IPS-15b (cell line): ENCODE results near the gene PTRH1.

Source experiments
- H3K27me3 ChIP-seq: one replicate; pipeline ENCODE4 v1.6.1; 2013; ENCODE audit warnings: low read length; ENCODE audit not compliant: control insufficient read depth, insufficient read depth
- H3K36me3 ChIP-seq: one replicate; pipeline ENCODE4 v1.6.1; 2013; ENCODE audit warnings: low read length; ENCODE audit not compliant: control insufficient read depth, insufficient read depth
- H3K4me1 ChIP-seq: one replicate; pipeline ENCODE4 v1.6.1; 2013; ENCODE audit warnings: mild to moderate bottlenecking, low read length; ENCODE audit not compliant: control insufficient read depth, insufficient read depth
- H3K4me3 ChIP-seq: one replicate; pipeline ENCODE4 v1.5.1; 2013; ENCODE audit warnings: low read depth, low read length
- H3K9ac ChIP-seq: one replicate; pipeline ENCODE4 v1.6.1; 2013; ENCODE audit warnings: low read depth, mild to moderate bottlenecking, low read length
- H3K9me3 ChIP-seq: one replicate; pipeline ENCODE4 v1.6.1; 2013; ENCODE audit warnings: mild to moderate bottlenecking, low read length; ENCODE audit not compliant: control insufficient read depth, insufficient read depth

PTRH1 gene

GRCh38 chr9:127700140-127700539 lies 15.3 kb downstream of the PTRH1 start:
- H3K4me3 ChIP-seq, result no peak overlapping the region
- no peak overlapping the region for H3K9ac ChIP-seq
- H3K4me1 ChIP-seq, result peaks cover 2% of the 10 kb centered on the region
- no peaks in the 10 kb centered on the region for H3K36me3 ChIP-seq
- no peaks in the 10 kb centered on the region for H3K27me3 ChIP-seq
- no peaks in the 10 kb centered on the region for H3K9me3 ChIP-seq

DNA sequence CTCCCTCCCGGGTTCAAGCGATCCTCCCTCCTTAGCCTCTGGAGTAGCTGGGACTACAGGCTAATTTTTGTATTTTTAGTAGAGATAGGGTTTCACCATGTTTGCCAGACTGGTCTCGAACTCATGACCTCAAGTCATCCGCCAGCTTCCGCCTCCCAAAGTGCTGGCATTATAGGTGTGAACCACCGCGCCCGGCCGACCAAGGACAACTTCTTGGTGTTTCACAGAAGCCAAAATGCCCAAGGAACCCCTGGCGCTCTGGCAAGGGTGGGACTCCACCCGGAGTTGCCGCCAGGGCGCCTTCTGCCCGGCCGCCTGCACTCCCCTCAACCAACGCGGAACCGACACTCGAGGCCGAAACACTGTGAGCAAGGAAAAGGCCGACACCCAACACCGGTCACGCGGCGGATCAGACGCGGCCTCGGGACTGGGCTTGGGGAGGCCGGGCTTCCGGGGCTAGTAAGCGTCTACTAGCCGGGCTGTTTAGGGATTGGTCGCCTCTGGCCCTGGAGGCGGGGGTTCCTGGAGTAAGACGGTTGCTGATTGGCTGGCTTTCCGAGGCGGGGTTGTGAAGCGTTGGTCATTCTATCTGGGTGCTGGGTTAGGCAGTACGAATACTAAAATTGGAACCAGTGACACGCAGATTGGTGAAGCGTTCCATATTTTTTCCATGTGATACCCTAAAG lies 16.3 kb downstream of the PTRH1 start:
- Histone ChIP-seq H3K36me3 (no peaks in the 10 kb centered on the region), H3K9me3 (no peaks in the 10 kb centered on the region), H3K4me3 (peak overlapping the region; percentile 52), H3K4me1 (peaks cover 2% of the 10 kb centered on the region), H3K27me3 (no peaks in the 10 kb centered on the region), H3K9ac (peak overlapping the region; percentile 70)

DNA sequence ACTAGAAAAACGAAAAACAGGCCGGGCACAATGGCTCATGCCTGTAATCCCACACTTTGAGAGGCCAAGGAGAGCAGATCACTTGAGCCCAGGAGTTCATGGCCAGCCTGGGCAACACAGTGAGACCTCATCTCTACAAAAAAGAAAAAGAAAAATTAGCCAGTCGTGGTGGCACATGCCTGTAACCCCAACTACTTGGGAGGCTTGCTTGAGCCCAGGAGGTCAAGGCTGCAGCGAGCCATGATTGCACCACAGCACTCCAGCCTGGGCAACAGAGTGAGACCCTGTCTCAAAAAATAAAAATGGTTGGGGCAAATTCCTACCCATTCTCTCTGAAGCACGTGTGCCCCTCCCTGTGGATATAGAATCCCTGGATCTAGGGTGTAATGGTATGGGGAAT lies 17.1 kb downstream of the PTRH1 start:
- H3K36me3 ChIP-seq, result no peaks in the 10 kb centered on the region
- H3K4me3 ChIP-seq, result no peak overlapping the region
- no peaks in the 10 kb centered on the region for H3K9me3 ChIP-seq
- H3K27me3 ChIP-seq, result no peaks in the 10 kb centered on the region
- H3K9ac ChIP-seq, result no peak overlapping the region
- peaks cover 2% of the 10 kb centered on the region for H3K4me1 ChIP-seq

DNA sequence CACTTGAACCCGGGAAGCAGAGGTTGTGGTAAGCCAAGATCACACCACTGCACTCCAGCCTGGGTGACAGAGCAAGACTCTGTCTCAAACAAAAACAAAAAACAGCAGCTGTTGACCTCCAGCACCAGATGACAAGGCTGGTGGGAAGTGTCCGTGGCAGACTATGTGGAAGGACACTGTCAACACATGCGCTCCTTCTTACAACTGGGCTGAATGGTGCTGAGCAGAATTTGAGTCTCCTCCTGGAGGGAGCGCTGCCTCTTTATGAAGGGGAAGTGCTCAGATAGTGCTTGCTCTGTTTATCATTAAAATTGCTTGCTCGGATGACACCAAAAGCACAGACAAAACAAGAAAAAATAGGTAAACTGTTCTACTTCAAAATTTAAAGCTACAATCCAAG lies 17.9 kb downstream of the PTRH1 start:
- Histone ChIP-seq H3K4me3 (no peak overlapping the region), H3K9ac (no peak overlapping the region), H3K9me3 (no peaks in the 10 kb centered on the region), H3K27me3 (no peaks in the 10 kb centered on the region), H3K4me1 (peaks cover 2% of the 10 kb centered on the region), H3K36me3 (no peaks in the 10 kb centered on the region)

- Histone ChIP-seq H3K4me3 (no peak overlapping the region), H3K36me3 (no peaks in the 10 kb centered on the region), H3K9ac (no peak overlapping the region), H3K4me1 (peaks cover 2% of the 10 kb centered on the region), H3K9me3 (no peaks in the 10 kb centered on the region), H3K27me3 (no peaks in the 10 kb centered on the region)
Observed at GRCh38 chr9:127694890-127695720, 20.4 kb downstream of the PTRH1 start.

GRCh38 chr9:127693697-127694096 lies 21.8 kb downstream of the PTRH1 start:
- Histone ChIP-seq H3K4me1 (no peaks in the 10 kb centered on the region), H3K4me3 (no peak overlapping the region), H3K27me3 (no peaks in the 10 kb centered on the region), H3K36me3 (no peaks in the 10 kb centered on the region), H3K9me3 (no peaks in the 10 kb centered on the region), H3K9ac (no peak overlapping the region)

GRCh38 chr9:127693143-127693542 lies 22.3 kb downstream of the PTRH1 start:
- Histone ChIP-seq H3K9me3 (no peaks in the 10 kb centered on the region), H3K4me3 (no peak overlapping the region), H3K9ac (no peak overlapping the region), H3K27me3 (no peaks in the 10 kb centered on the region), H3K36me3 (no peaks in the 10 kb centered on the region), H3K4me1 (no peaks in the 10 kb centered on the region)

DNA sequence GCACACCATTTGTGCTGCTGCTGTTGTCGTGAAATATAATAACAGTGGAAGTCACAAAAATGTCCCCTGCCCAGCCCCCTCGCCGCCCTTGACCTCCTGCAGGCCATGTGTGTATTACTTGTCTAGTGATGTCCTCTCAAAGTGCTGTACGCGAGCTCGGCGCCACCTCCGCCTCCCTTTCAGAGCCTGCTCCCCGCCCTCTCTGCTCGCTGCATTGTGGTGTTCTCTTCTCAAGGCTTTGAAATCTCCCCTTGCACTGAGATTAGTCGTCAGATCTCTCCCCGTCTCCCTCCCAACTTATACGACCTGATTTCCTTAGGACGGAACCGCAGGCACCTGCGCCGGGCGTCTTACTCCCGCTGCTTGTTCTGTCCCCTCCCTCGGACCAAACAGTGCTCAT lies 23.4 kb downstream of the PTRH1 start:
- Histone ChIP-seq H3K36me3 (no peaks in the 10 kb centered on the region), H3K9ac (no peak overlapping the region), H3K9me3 (no peaks in the 10 kb centered on the region), H3K4me1 (no peaks in the 10 kb centered on the region), H3K27me3 (no peaks in the 10 kb centered on the region), H3K4me3 (no peak overlapping the region)

- no peaks in the 10 kb centered on the region for H3K36me3 ChIP-seq
- no peaks in the 10 kb centered on the region for H3K27me3 ChIP-seq
- H3K4me3 ChIP-seq, result no peak overlapping the region
- no peaks in the 10 kb centered on the region for H3K9me3 ChIP-seq
- H3K4me1 ChIP-seq, result no peaks in the 10 kb centered on the region
- H3K9ac ChIP-seq, result no peak overlapping the region
Observed at GRCh38 chr9:127690735-127691134, 24.7 kb downstream of the PTRH1 start.

DNA sequence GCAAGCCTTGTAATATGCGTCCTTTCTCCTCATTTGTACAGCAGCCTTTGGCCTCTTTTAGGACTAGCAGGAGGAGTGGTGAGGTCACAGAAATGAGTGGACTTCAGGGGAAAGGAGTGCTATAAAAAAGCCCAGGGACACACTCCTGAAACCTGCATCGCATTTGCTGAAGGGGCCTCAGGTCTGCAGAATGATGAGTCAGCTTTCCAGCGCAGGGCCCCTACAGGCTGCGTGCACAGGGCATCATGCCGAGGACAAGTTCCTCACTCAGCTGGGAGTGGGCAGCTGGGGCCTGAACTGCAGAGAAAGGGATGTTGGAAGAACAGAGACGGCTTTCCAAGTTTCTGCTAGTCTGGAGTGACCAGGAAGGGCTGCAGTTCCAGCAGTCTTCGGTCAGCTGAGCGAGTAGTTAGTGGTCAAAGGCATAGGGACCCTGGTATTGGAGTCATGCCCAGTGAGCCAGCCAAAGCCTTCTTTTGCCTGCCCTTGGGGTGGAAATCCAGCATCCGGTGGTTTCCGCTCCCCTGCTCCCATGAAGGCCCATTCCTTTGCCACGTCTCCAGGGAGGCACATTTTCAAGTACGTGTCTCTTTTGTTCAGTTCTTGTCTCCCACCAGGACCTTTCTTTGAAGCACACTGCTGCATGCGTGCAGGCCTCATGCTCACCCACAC lies 26.0 kb downstream of the PTRH1 start:
- H3K27me3 ChIP-seq, result no peaks in the 10 kb centered on the region
- no peak overlapping the region for H3K4me3 ChIP-seq
- no peaks in the 10 kb centered on the region for H3K4me1 ChIP-seq
- no peak overlapping the region for H3K9ac ChIP-seq
- H3K9me3 ChIP-seq, result no peaks in the 10 kb centered on the region
- no peaks in the 10 kb centered on the region for H3K36me3 ChIP-seq

DNA sequence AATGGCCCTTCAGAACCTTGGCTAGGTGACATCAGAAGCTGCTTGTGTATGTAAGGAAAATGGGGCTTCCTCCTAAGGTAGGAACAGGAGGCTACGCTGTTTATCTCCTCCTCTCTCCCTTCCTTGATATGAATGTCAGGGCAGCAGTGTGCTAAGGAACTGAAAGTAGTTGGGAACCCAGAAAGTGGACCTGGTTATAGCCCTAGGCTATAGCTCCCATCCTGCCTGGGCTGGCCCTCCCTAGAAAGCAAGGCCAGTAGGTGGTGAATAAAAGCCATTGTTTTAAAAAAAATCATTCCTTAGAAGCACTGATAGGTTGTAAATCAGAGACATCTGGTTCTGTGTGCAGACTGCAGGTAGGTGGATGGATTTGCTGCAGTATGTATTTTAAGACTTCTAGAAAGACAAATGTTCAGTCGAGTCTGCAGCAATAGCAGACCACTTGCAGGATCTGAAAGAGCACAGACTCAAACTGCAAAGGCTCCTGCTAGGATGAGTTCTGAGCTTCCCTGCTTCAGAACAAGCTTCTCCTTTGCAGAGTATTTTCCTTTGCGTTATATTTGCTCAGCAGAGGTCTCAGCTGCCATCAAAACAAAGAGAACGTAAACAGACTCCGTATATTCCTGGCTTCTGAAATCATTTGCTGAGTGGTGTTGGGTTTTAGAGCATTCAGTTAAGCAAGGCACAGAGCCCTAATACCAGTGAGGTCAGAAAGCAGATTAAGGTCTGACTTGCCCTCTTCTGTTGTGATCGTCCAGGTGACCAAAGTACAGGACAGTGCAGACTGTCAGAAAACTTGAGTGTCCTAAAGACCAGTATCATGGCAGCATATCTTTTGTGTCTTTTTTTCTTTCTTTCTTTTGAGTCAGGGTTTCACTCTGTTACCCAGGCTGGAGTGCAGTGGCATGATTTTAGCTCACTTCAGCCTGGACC lies 28.7 kb downstream of the PTRH1 start:
- H3K4me1 ChIP-seq, result no peaks in the 10 kb centered on the region
- H3K9ac ChIP-seq, result no peak overlapping the region
- no peak overlapping the region for H3K4me3 ChIP-seq
- H3K36me3 ChIP-seq, result peaks cover 7% of the 10 kb centered on the region
- H3K9me3 ChIP-seq, result no peaks in the 10 kb centered on the region
- H3K27me3 ChIP-seq, result no peaks in the 10 kb centered on the region
